IMR-90 (cell line): Measurements from ENCODE around the gene OR2V2.

Experiments used
- BHLHE40 ChIP-seq: fragments of 150-350 bp; IDR thresholded peaks from 2 replicates; pipeline ENCODE4 v1.6.1; 2016; ENCODE audit warnings: mild to moderate bottlenecking, low read depth, low read length
- CEBPB ChIP-seq: IDR thresholded peaks from 2 replicates; pipeline ENCODE4 v1.6.1; 2012; ENCODE audit warnings: low read depth, low read length, improper control_type of control experiment
- CHD1 ChIP-seq: IDR thresholded peaks from 2 replicates; pipeline ENCODE4 v1.6.1; 2012; ENCODE audit warnings: low read depth, low read length, improper control_type of control experiment
- CTCF ChIP-seq: conservative IDR thresholded peaks from 2 replicates; pipeline ENCODE4 v1.5.1; 2012; ENCODE audit warnings: mild to moderate bottlenecking, low read depth, low read length, improper control_type of control experiment
- FOS ChIP-seq: fragments of 150-350 bp; IDR thresholded peaks from 2 replicates; pipeline ENCODE4 v1.6.1; 2016; ENCODE audit warnings: low read depth, low read length
- MAFK ChIP-seq: IDR thresholded peaks from 2 replicates; pipeline ENCODE4 v1.6.1; 2012; ENCODE audit warnings: low read depth, low read length, improper control_type of control experiment
- MAZ ChIP-seq: IDR thresholded peaks from 2 replicates; pipeline ENCODE4 v1.6.1; 2012; ENCODE audit warnings: low read depth, mild to moderate bottlenecking, low read length, improper control_type of control experiment, moderate library complexity, borderline replicate concordance
- MXI1 ChIP-seq: IDR thresholded peaks from 2 replicates; pipeline ENCODE4 v1.6.1; 2012; ENCODE audit warnings: low read depth, mild to moderate bottlenecking, low read length, moderate library complexity, borderline replicate concordance
- POLR2A ChIP-seq: IDR thresholded peaks from 2 replicates; pipeline ENCODE4 v1.6.1; 2012; ENCODE audit warnings: mild to moderate bottlenecking, low read depth, low read length
- RAD21 ChIP-seq: IDR thresholded peaks from 2 replicates; pipeline ENCODE4 v1.6.1; 2012; ENCODE audit warnings: low read length, improper control_type of control experiment
- RCOR1 ChIP-seq: IDR thresholded peaks from 2 replicates; pipeline ENCODE4 v1.6.1; 2012; ENCODE audit warnings: mild to moderate bottlenecking, low read length, improper control_type of control experiment; ENCODE audit not compliant: insufficient replicate concordance
- RFX5 ChIP-seq: IDR thresholded peaks from 2 replicates; pipeline ENCODE4 v1.8.0; 2012; ENCODE audit warnings: low read depth, mild to moderate bottlenecking, low read length, moderate library complexity
- SMC3 ChIP-seq: fragments of 150-350 bp; IDR thresholded peaks from 2 replicates; pipeline ENCODE4 v1.6.1; 2016; ENCODE audit warnings: low read depth, mild to moderate bottlenecking, antibody characterized with exemption, low read length, moderate library complexity
- USF2 ChIP-seq: fragments of 150-350 bp; IDR thresholded peaks from 2 replicates; pipeline ENCODE4 v1.6.1; 2017; ENCODE audit warnings: mild to moderate bottlenecking, antibody characterized with exemption, low read length, low read depth

- TF ChIP-seq POLR2A (no peak), CTCF (no peak), CHD1 (no peak), MAFK (no peak), RFX5 (no peak), MXI1 (no peak), RAD21 (no peak), USF2 (no peak), CEBPB (no peak), FOS (no peak), SMC3 (no peak), RCOR1 (no peak), BHLHE40 (no peak), MAZ (no peak)
Measured at GRCh38 chr5:181168595-181169118, 21.3 kb downstream of the OR2V2 start.
